VCaP (cell line): ENCODE data around the gene PRR7.

Experiments
- H3K27ac ChIP-seq: fragments of 450-650 bp; 2 replicates; pipeline ENCODE4 v1.5.1; 2017
- TF ChIP-seq, protein P1 (sequence below): fragments of 450-650 bp; conservative IDR thresholded peaks from 2 replicates; pipeline ENCODE4 v1.5.1; 2017; ENCODE audit warnings: mild to moderate bottlenecking, moderate library complexity

PRR7 gene

DNA sequence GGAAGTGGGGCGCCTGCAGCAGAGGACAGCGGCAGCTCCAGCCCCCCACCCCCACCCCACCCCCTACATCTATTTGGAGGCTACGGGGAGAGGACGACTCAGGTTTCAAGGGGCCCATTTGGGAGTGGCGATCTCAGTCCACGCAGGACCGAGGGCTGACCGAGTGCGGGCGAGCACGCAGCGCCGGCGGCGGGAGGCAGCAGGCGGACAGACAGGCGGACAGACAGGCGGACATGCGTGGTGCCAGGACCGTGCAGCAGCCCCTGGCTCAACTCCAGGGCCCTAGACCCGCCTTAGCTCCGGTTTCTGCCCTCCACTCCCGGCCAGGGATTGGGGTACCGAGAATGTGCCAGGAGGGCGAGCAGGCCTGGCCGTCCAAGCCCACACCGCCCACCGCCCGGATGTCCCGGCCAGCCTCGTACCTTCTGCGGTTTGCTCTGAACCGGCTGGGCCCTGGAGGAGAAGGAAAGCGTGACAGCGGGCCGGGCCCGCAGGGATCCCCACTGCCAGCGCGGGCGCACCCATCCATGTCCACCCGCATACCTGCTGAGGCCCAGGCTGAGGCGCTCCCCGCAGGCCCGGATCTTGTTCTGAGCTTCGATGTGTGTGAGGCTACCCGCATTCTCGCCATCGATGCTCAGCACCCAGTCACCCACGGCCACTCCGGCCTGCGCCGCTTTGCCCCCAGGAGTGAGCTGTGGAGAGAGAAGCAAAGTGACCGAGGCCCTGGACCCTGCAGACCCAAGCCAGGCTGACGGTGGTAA is 45.6 kb downstream of the PRR7 start:
- H3K27ac ChIP-seq = no peak overlapping the region
- TF ChIP-seq, protein P1, sequence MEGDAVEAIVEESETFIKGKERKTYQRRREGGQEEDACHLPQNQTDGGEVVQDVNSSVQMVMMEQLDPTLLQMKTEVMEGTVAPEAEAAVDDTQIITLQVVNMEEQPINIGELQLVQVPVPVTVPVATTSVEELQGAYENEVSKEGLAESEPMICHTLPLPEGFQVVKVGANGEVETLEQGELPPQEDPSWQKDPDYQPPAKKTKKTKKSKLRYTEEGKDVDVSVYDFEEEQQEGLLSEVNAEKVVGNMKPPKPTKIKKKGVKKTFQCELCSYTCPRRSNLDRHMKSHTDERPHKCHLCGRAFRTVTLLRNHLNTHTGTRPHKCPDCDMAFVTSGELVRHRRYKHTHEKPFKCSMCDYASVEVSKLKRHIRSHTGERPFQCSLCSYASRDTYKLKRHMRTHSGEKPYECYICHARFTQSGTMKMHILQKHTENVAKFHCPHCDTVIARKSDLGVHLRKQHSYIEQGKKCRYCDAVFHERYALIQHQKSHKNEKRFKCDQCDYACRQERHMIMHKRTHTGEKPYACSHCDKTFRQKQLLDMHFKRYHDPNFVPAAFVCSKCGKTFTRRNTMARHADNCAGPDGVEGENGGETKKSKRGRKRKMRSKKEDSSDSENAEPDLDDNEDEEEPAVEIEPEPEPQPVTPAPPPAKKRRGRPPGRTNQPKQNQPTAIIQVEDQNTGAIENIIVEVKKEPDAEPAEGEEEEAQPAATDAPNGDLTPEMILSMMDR = no peak

DNA sequence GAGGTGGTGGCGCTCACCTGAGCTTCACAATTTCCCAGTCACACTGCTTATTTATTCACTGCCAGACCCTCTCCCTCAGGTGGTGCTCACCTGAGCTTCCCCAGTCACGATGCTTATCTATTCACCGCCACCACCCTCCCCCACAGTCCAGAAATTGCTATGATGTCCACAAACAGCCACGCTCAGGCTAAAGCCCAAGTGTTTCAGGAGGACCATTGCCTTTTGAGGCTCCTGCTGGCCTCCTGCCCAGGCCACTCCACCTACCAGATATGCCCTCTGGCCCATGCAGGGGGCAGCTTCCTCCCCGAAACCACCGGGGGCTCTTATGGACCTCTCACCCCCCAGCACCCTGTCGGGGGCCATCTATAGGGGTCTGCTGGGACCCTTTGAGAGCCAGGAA is 46.2 kb downstream of the PRR7 start:
- TF ChIP-seq, protein P1 = no peak
- no peak overlapping the region for H3K27ac ChIP-seq

DNA sequence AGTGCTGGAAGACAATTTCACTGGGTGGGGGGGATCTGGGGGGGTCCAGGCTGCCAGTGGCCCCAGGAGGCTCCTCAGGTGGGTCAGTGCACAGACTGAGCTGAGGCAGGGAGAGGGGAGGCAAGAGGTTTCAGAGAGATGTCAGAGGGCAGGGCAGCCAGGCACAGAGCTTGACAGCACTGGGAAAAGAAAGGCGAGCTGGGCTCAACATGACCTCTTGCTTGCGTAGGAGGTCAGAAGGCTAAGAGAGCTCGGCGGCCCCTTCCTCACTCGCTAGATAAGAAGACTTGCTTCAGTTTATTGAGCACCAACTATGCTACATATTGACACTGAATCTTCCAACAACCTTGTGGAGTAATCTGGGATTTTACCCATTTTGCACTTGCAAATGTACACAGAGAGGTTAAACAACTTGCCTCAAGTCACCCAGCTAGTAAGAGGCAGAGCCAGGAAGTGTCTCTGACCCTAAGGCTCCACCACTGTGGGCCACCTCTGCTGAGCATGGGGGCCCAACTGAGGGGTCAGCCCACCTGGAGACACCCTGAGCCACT is 47.3 kb downstream of the PRR7 start:
- no peak overlapping the region for H3K27ac ChIP-seq
- TF ChIP-seq, protein P1 = no peak

DNA sequence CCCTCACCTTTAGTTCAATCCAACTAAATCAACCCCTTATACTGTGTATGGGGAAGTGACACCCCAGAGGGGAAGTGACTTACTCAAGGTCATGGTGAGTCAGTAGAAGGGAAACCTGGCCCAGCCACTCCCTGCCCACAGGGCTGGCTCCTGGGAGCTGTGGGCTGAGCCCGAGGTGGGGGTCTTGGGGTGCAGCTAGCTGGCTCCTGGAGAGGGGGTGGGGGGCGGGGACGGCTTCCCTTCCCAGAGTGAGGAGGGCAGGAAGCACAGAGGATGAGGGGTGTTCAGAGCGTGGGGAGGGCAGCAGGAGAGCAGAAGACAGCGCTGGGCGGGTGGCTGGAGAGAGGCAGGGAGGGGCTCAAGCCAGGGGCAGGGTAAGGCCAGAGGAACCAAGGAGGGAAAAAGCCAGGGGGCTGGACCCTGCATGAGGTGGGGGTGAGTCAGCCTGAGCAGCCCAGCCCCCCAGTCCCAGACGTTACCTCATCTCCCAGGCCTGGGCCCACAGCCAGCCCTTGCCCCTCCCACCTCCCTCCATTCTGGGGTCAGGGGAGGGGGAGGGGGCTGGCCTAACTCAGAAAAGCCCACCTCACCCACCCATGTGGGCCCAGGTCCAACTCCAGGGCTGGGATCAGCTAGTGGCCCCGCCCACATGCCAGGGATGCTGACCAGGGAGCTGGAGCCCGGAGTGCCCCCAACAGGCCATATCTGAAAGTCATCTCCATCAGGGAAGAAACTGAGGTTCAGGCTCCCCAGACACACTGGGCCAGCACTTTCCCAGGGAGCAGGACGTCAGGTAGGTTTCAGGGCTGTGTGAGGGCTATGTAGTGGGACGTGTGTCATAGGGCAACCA is 48.0 kb downstream of the PRR7 start:
- TF ChIP-seq, protein P1 = 0 out of 2 replicates have a peak, but pooled peaks have one; percentile 19
- no peak overlapping the region for H3K27ac ChIP-seq

DNA sequence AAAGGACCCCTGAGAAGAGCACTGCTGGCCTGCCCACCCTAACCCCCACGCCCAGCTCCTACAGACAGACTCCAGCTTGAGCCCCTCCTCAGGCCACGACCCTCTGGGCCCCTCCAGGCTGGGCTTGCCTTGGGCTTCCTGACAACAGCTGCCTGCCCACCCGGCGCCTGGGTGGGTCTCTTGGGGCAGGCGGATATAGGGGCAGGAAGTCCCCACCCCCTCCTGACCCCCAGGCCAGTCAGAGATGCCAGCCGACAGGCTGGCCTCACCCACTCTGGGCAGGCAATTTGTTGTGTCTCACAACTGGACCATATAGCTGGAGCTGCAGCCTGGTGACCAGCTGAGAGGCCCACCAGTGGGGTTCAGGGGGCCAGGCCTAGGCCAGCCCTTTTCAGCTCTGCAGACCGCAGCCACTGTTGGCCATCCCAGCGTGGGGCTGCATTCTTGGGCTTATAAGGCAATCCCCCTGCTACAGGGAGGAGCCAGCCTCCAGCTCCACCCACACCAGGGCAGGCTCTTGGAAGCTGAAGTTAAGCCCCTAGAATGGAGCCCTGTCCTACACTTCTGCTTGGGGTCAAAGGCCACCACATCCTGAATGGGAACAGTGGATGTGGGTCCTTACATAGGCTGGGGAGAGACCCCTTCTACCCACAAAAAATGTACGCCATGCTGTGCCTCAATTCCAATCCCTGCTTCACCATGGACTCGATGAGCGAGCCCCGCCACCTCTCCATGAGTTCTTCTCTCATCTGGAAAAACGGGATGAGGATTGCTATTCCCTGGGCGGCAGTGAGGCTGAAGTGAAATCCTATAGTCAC is 48.8 kb downstream of the PRR7 start:
- H3K27ac ChIP-seq = peak overlapping the region; percentile 80
- TF ChIP-seq, protein P1 = no peak

DNA sequence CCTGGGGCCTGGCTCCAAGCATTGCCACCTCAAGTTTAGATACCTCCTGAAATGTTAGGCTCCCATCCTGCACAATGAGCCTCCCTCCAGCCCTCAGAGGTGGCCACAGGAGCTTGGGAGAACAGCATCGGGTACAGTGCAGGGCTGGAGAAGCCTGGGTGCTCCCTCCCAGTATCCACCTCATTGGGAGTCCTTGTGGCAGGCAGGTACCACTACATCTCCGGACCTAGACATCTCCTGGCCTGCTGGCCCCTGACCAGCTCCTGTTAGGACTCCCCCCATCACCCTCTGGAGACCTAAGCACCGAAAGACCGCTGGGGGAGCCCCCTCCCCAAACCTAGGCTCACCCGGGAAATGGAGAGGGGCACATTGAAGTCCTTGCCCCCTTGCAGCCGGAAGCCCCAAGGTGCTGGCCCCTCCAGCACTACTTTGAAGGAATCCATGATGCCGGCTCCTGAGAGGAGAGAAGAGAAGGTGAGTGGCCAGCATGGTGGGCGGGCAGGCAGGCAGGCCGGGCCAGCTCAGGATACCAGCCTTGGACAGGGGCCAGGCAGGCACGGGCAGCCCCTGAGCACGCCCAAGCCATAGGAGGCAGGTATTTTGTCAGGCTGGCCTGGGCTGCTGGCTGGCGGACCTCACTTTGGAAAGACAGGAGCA is 49.6 kb downstream of the PRR7 start:
- peak overlapping the region; percentile 80 for H3K27ac ChIP-seq
- TF ChIP-seq, protein P1 = peak; percentile 47
